ENCODE results near the gene UNG.
"Not testable (repeated sequence)": the region's sequence is repeated elsewhere in the genome, so short reads cannot be mapped to it uniquely, and the experiment has no call there.

The UNG gene

DNA sequence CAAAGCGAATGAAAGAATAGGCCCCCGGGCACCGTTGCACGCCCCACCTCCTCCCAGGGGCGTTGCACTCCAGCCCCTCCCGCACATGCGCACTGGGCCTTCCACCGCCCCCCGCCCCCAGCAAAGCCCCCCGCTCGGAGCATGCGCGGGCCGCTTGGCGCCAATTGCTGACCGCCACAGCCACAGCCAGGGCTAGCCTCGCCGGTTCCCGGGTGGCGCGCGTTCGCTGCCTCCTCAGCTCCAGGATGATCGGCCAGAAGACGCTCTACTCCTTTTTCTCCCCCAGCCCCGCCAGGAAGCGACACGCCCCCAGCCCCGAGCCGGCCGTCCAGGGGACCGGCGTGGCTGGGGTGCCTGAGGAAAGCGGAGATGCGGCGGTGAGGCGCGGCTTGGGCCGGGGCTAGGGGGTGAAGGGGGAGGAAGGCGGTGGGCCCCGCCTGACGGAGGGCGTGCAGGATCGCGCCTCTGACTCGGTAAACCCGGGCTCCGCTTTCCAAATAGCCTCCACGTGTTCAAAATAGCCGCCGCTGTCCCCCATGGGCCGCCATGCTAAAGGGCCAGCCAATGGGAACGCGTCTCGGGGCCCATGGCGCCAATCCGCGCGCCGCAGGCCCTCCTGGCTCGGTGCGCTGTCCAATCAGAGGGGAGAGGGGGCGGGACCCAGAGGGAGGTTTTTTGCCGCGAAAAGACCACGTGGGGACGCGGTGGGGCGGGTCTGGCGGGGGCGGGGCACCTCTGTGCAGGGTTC, at the start of gene UNG:
UNG (plus strand) TSS at position 163 of the 748 bp plus-strand sequence; CDS start at position 246, 83 bp downstream.
- DNase-seq (ENCODE audit: low spot score) = peak; percentile 100

DNA sequence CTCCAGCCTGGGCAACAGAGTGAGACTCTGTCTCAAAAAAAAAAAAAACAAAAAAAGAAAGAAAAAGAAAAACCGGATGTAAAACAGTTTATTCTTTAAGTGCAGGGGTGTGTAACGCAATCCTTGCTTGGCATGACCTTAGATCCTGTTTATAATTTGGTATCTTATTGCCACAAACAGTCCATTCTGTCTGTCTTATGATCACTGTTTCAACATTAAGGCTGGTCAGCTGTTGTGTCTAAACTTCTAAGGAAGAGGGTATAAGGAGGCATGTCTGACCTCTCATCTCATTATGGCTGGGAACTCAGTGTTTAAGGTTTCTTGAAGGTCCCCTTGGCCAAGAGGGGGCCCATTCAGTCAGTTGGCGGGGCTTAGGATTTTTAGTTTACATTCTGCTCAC, 48.7 kb upstream of the UNG start:
- not testable (repeated sequence) for DNase-seq (ENCODE audit: low spot score)

DNA sequence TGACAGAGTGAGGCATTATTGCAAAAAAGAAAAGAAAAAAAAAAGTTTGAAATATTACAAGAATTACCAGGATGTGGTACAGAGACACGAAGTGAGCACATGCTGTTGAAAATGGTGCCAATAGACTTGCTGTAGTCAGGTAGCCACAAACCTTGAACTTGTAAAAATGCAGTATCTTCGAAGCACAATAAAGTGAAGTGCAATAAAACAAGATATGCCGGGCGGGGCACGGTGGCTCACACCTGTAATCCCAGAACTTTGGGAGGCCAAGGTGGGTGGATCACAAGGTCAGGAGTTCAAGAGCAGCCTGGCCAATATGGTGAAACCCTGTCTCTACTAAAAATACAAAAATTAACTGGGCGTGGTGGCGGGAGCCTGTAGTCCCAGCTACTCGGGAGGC, 47.6 kb upstream of the UNG start:
- not testable (repeated sequence) for DNase-seq (ENCODE audit: low spot score)

DNA sequence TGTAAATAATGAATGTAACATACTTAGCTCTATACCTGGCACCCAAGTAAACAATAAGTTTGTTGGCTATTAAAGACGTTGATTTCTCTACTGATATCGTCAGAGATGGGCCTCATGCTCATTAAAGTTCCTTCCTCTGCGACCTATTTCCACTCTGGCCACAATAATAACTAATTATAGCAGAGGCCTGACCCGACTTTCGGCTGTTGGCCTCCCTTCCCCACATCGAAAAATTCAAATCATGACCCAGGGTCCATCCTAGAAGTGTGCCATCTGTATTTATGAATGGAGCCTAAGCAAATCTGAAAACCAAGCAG, 45.3 kb upstream of the UNG start:
- DNase-seq (ENCODE audit: low spot score) = no peak

DNA sequence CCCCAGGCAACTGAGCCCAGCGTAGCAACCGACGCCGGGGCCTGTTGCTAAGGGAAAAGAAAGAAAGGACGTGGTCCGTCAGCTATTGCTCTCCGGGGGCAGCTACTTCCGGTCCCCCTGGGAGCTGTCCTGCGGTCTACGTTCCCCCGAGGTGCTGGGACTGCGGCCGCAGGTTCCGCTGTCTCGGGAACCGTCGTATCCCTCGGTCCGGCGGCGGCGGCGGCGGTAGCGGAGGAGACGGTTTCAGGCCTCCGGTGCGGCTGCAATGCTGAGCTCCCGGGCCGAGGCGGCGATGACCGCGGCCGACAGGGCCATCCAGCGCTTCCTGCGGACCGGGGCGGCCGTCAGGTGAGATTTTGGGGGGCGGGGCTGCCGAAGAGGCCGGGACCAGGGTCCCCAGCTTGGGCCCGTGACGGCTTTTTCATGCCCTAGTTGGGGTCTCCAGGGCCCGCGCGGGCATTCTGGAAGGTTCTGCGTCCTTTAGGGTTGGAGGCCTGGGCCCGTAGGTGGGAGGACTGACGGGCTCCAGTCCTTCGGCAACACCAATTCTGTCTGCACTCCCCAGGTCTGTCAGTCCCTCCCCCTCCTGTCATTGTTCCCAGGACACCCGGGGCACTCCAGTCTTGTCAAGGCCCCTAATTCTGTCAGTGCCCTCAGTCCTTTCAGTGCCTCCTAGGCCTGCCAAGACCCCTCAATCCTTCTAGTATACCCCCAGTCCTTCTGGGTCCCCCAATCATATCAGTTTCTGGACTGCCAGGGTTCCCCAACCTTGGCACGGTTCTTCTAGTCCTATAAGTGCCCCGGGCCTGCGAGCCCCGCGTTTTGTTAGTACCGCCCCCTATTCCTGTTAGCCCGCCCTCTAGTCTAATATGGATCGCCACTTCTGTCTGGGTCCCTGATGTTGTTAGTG, 44.7 kb upstream of the UNG start, which contains the start of gene USP30:
USP30 (plus strand) TSS at position 163 of the 910 bp plus-strand sequence; CDS start at position 266, 103 bp downstream.
- peak; percentile 95 for DNase-seq (ENCODE audit: low spot score)

DNA sequence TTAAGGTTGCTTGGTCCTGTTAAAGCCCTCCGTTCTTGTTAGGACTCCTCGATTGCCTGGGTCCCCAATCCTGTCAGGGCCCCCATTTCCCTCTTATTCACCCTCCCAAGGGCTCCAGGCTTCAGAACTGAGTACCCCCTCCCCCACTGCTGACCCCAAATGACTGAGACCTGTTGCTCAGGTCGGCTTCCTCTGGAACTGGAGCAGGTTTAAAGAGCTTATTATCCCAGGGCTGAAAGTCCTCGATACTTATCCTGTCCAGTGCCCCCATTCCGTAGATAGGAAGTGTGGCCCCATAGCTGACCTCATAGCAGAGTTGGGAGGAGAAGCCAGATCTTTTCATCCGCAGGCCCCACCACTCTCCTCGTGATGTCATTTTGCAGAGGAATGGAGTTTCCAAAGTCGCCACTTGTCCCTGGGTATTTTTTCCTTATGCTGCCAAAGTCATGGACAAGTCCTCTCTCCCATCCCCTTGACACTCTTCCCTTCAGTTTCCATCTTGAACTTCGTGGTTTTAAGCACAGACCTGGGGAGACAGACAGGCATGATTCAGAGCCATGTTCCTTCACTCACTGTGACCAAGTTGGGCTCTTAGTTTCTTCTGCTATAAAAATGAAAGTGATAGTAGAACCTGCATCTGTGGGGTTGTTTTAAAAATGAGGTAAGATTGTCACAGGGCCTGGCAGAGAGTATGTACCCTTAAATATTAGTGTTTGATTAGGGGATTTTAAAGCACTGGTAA, 43.8 kb upstream of the UNG start:
- DNase-seq (ENCODE audit: low spot score) = peak; percentile 9

DNA sequence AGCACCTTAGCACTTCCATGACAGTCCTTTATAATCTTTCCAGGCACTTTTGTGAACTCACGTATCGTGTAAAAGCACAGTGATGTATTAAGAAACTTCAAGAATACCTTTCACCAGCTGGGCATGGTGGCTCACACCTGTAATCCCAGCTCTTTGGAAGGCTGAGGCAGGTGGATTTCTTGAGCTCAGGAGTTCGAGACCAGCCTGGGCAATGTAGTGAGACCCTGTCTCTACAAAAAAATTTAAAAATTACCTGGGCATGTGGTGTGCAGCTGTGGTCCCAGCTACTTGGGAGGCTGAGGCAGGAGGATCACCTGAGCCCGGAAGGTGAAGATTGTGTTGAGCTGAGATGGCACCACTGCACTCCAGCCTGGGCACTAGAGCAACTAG, 43.3 kb upstream of the UNG start:
- DNase-seq (ENCODE audit: low spot score) = not testable (repeated sequence)

DNA sequence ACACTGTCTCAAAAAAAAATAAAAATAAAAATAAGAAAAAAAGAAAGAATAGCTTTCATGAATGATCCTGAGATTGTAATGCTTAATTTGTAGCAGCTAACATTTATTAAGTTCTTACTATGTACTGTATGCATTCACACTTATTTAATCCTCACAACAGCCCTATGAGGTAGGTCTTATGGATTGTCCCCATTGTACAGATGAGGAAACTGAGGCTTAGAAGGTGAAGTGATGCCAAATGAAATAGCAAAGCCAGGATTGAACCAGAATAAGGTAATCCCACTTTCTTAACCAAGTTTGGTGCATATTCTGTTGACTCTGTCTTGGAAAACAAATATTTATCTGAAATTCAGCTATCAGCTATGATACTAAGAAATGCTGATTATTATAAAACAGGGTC, 42.9 kb upstream of the UNG start:
- no peak for DNase-seq (ENCODE audit: low spot score)

DNA sequence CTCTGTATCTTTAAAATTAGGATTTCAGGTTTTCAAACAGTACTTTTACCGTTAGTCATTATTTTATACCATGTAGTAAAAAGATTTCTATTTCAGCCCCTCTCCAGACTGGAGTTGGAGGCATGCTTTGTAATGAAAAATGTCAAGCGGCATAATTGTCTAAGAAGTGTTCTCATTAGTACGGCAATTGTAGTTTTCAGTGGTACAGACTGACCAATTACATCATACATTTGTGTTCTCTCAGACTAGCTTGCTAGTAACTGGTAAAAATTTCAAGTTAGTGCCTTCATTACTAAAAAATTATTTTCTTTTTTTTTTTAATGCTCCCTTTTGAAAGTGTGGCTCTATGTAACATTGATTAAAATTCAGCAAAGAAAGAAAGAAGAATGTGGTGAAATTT, 40.5 kb upstream of the UNG start:
- no peak for DNase-seq (ENCODE audit: low spot score)

DNA sequence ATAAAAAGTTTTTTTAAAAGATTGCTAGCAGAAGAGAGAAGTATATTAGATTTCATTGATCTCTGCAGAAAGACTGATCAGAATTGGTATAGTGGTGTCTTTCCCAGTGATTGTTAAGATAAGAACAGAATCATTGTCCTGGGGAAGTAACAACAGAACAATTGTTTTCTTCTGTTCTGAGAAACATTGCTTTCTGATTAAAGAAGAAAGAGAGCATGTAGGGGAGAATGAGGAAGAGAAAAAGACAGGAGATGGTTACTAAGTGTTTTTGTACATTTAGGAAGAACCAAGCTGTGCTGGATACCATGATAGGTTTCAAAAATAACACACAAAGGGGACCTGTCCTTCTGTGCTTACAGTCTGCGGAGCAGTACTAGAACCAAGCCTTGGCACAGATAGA, 40.0 kb upstream of the UNG start:
- no peak for DNase-seq (ENCODE audit: low spot score)

DNA sequence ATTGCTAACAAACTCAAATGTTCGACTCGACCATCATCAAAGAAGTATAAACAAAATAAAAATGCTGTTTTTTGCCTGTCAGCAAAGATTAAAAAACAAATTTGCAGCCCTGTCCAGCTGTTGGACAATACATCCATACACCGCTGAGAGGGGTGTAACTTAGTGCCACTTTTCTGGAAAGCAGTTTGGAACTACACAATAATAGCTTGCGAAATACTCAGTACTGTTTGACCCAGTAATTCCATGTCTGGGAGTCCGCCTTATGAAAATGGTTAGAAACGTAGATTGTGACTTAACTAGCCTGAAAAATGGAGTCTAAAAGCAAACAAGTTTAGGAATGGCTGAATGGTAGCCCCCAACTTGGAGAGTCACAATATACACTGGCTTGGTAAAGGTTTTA, 38.6 kb upstream of the UNG start:
- DNase-seq (ENCODE audit: low spot score) = no peak

DNA sequence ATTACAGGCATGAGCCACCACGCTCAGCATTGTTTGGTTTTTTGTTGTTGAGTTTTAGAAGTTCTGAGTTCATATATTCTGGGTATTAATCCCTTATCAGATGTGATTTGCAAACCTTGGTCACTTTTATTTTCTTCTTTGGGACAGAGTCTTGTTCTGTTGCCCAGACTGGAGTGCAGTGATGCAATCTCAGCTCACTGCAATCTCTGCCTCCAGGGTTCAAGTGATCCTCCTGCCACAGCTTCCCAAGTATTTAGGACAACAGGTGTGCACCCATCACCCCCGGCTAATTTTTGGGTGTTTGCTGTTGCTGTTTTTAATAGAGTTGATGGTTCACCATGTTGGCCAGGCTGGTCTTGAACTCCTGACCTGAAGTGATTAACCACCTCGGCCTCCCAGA, 33.3 kb upstream of the UNG start:
- DNase-seq (ENCODE audit: low spot score) = no peak

DNA sequence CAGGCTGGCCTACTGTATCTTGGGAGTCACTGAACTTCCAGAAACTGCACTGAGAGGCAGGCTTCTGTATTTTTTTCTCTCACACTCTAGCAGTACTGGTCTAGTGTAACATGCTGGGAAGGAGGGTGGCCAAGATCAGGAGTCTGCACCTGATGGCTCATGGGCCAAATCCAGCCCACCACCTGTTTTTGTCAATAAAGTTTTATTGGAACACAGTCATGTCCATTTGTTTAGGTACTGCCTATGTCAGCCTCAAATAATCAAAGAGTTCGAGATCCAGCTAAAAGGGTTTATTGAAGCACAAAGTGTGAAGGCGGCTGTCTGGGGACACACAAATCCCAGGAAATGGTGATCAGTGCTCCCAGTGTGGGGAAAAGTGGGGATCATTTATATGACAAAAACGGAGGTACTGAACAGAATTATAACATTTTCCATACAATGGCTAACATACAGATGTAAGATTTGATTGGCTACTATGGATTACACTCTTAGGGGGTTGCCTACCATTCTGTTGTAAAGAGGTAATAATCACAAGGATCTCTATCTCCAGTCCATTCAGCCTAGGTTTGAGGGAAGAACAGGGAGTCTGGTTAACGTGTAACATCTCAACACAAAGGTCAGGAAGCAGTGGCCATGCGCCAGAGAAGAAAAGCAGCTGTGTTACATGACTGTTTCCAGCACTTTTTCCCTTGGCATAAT, 32.1 kb upstream of the UNG start:
- DNase-seq (ENCODE audit: low spot score) = no peak

DNA sequence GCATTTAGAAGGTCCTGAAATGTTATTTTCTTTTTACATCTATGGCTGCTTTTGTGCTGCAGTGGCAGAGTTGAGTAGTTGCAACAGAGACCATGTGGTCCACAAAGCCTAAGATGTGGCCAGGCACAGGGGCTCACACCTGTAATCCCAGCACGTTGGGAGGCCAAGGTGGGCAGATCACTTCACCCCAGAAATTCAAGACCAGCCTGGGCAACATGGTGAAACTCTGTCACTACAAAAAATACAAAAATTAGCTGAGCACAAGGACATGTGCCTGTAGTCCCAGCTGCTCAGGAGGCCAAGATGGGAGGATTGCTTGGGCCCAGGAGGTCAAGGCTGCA, 31.6 kb upstream of the UNG start:
- no peak for DNase-seq (ENCODE audit: low spot score)

DNA sequence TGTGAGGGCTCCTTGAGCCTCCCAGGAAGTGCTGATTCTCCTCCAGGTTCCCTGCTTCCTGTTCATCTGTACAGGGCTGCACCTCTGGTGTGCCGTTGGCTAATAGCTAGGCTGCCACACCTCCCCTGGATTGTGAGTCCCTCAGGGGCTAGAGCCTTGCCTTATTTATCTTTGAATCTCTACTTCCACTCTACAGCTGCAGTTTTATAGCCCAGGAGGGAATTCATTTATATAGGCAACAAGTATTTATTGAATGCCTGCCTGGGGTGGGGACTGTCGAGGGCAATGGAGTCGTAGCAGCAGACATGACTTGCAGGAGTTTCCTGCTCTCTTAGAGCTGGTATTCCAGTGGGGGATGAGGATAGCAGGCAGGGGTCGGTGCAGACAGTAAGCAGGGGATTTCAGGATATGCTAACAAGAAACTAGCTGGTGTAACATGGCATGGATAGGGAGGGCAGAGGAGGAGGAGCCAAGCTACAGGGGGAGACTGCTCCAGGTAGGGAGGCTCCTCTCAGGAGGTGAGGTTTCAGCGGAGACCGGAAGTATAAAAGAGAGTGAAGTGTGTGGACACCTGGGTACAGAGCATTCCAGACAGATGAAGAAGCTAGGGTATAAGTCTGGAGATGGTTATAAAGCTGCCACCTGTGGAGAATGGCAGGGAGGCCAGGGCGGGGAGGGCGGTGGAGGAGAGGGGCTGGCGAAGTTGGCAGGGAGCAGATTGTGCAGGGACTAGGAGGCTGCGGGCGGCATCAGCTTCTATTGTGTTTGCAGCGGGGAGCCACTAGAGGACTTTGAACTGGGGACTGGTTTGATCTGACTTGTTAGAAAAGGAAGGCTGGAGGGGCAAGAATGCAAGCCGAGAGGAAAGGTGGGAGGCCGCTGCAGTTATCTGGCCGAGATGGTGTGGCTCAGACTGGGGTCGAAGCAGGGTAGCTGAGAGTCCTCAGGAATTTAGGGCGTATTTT, 27.8 kb upstream of the UNG start:
- DNase-seq (ENCODE audit: low spot score) = no peak

DNA sequence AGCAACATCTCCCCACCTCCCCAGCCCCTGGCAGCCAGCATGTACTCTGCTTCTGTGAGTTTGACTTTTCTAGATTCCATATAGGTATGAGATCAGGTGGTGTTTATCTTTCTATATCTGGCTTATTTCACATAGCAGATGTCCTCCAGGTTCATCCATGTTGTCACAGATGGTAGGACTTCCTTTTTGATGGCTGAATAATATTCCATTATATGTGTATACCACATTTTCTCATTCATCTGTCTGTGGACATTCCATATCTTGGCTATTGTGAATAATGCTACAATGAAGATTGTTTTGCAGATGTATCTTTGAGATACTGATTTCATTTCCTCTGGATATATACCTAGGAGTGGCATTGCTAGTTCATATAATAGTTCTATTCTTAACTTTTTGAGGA, 22.5 kb upstream of the UNG start:
- DNase-seq (ENCODE audit: low spot score) = no peak

DNA sequence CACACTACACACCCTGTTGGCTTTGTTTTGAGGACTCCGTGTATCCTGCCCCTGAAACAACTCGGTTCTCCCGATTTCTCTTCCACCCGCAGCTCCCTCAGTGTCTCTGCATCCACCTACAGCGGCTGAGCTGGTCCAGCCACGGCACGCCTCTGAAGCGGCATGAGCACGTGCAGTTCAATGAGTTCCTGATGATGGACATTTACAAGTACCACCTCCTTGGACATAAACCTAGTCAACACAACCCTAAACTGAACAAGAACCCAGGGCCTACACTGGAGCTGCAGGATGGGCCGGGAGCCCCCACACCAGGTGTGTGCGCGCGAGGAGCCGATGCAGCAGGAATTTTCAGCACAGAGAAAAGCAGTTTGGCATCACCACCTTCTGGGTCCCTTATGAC, 14.6 kb upstream of the UNG start:
- no peak for DNase-seq (ENCODE audit: low spot score)

DNA sequence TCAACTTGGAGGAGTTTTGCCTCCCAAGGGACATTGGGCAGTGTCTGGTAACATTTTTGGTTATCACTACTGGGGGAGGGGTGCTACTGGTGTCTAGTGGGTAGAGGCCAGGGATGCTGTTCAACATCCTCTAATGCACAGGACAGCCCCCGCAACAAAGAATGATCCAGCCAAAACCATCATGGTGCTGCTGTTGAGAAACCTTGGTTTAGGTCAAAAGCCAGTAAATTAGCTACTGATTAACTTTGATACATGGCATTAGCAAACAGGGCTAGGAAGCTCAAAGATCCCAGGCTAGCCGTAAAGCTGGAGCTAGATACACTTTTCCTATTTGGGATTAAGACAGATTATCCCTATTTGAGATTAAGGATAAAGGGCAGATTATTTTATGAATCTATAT, 13.0 kb upstream of the UNG start:
- DNase-seq (ENCODE audit: low spot score) = no peak

DNA sequence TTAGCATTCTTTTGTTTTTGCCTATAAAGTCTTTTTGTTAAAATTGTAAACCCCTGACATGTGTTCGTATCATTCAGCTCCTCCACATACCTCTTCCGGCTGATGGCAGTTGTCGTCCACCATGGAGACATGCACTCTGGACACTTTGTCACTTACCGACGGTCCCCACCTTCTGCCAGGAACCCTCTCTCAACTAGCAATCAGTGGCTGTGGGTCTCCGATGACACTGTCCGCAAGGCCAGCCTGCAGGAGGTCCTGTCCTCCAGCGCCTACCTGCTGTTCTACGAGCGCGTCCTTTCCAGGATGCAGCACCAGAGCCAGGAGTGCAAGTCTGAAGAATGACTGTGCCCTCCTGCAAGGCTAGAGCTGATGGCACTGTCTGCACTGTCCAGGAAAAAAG, 11.8 kb upstream of the UNG start:
- no peak for DNase-seq (ENCODE audit: low spot score)

DNA sequence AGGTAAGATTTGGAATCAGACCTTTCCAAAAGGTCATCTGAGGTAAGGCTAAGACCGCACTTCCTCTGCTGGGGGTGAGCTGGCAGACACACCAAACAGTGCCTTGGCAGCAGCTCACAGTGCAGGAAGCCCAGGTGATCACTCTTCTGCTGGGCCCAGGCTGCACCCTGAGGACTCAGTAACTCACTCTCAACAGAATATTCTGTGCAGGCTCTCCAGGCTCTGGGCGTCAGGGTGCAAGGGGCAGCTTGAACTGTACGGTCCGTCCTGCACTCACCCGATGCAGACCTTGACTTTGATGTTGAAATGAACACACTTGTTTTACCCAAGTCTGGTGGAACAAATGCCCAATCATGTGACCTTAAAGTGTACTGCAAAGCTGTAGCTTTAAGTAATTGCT, 10.1 kb upstream of the UNG start:
- DNase-seq (ENCODE audit: low spot score) = no peak

DNA sequence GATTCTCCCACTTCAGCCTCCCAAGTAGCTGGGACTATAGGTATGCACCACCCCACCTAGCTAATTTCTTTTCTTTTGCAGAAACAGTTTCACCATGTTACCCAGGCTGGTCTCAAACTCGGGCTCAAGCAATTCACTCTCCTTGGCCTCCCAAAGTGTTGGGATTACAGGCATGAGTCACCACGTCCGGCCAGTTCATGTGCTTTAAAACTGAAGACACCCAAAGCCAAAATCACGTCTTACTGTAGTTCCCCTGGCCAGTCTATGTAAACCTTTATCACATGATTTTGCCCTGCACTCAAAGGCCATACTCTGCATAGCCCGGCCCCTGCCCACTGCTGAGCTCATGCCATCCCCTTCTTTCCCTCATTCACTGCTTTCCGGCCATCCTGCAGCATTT, 8.6 kb upstream of the UNG start:
- DNase-seq (ENCODE audit: low spot score) = peak; percentile 11
